T-helper 1 cell (primary cell): Measurements from ENCODE around the gene IGSF21.
"Not testable (repeated sequence)": the region's sequence is repeated elsewhere in the genome, so short reads cannot be mapped to it uniquely, and the experiment has no call there.

Experiments used
- DNase-seq, 5 donors: peaks; one replicate each; pipeline ENCODE4 v3.0.0-alpha.2; 2012 to 2020

Gene IGSF21

DNA sequence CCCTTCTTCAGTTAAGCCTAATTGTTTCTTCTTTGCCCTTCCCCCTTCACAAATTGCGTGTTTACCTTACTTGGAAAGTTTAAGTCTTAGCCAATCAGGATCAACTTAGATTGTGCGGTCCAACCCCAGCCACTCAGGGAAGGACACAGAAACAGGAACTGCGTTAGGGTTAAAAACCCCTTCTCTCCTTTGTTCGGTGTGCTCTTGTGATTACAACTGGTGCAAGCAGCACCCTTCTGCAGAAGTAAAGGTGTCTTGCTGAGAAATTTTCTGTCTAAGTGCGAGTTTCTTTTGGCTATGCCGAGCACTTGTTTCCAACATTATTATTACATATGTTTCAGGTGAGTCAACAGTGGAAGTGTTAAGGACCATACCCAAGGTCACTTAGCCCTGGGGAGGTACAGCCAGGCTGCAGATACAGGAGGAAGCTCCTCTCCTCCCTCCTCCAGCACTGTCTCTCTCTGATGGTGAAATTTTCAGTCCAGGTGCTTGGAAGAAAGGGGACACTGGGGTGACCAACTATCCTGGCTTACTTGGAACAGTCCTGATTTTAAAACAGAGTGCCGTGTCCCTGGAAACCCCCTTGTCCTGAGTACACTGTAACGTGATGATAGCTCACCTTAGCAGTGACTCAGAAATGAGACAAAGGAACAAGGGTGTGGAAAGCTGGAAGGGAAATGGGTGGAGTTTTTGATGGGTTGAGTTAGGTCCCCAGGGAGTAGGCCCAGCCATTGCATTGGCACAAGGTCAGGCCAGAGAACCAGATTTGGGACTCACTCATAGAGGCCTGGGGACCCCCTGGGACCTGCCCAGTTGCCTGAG, 304.4 kb downstream of the IGSF21 start:
- DNase-seq: no peak

DNA sequence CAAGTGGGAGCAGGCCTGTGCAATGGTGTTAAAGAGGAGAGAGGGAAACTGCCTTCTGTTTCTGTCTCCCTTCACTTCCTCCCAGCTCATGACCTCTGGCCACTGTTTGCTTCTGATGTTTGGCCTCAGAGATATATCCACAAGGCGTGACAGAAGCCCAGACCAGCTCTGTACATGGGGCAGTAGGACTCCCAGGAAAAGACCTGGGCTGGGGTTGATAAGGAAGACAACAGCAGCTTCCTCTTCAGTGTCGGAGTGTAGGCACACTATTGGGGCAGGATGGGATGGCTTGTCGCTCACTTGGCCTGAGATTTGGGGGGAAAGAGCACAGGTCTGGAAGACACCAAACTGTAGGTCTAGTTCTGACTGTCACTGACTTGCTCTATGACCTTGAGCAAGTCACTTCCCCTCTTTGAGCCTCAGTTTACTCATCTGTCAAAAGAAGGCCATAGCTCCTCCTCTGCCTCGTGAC, 305.3 kb downstream of the IGSF21 start:
- DNase-seq: no peak

DNA sequence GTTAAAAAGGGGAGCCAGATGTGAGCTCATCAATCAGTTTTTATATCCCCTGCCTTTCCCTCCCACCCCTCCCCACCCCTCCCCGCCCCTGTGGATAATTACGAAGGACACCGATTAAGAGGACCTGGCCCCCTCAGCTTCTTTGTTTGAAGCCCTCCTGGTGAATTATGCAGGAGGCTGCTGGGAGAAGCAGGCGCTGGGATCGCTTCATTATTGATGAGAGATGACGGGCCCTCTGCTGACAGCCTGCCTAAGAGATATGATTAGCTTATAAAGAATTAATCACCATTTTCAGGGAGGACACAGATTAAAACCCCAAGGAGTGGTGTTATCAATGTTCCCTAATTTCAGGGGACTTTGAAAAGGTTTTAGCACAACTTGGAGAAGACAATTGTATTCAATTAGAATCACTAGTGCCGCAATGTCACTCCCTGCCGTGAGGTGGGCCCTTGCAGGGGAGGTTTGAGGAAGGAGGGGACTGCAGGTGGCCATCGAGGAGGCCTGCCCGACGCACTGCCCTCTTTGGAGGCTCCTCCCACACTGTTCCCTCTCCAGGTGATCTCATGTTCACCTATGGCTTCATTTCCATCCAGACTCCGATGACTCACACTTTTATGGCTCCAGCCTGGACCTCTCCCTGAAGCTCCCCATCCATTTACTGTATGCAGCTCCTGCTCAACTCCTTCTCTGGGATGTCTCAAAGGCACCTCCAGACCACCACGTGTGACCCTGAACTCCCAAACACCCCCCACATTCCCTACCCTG, 306.1 kb downstream of the IGSF21 start:
- no peak for DNase-seq

DNA sequence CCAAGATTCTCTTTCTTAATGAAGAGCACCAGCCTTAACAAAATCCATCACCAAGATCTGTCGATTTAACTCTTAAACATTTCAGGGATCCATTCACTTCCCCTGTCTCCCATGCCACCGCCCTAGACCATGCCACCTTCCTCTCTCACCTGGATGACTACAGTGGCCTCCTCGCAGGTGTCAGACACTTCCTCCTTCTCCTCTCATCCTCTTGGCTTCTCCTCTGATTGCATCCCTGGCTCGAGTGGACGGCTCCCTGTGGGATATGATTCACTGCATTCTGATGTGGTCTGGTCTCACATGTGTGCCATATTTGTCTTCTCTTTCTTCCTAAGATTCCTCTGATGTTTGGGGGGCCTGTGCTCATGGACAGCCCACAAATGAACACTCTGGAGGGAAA, 306.7 kb downstream of the IGSF21 start:
- no peak for DNase-seq

DNA sequence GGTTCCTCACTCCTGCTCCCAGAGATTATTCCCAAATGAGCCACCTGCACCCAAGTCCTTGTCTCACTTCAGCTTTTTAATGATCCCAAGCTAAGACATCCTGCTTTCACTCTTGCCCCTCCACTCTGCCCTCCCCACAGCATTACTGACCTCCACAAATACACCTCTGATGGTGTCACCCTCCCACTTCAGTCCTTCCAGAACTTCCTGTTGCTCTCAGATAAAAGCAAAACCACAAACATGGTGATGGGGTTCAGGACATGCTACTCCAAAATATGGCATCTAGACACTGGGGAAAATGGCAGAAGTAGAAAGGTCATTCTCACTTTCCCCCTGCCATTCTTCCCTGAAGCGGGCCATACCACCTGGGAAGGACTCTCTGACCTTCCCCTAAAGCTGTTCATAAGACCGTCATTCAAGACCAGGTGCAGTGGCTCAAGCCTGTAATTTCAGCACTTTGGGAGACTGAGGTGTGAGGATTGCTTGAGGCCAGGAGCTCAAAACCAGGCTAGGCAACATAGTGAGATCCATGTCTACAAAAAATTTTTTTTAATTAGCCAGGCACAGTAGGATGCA, 307.4 kb downstream of the IGSF21 start:
- DNase-seq: no peak

DNA sequence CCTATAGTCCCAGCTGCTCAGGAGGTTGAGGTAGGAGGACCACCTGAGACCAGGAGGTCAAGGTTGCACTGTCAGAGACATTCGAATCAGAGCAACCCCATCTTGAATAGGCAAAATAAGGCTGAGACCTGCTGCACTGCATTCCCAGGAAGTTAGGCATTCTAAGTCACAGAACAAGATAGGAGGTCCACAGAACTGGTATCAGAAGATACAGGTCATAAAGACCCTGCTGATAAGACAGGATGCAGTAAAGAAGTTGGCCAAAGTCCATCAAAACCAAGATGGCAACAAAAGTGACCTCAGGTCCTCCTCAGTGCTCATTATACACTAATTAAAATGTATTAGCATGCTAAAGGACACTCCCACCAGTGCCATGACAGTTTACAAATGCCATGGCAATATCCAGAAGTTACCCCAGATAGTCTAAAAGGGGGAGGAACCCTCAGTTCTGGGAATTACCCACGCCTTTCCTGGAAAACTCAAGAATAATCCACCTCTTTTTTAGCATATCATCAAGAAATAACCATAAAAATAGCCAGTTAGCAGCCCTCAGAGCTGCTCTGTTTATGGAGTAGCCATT, 307.9 kb downstream of the IGSF21 start:
- DNase-seq: no peak

DNA sequence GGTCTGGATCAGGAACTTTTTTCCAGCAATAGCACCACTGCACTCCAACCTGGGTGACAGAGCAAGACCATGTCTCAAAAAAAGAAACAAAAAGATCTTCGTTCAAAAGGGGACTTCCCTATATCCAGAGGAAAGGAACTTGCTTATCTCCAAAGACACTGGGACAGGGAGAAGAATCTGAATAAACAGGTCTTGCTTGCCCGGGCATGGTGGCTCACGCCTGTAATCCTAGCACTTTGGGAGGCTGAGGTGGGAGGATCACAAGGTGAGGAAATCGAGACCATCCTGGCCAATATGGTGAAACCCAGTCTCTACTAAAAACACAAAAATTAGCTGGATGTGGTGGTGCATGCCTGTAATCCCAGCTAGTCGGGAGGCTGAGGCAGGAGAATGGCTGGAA, 308.5 kb downstream of the IGSF21 start:
- DNase-seq: not testable (repeated sequence)

DNA sequence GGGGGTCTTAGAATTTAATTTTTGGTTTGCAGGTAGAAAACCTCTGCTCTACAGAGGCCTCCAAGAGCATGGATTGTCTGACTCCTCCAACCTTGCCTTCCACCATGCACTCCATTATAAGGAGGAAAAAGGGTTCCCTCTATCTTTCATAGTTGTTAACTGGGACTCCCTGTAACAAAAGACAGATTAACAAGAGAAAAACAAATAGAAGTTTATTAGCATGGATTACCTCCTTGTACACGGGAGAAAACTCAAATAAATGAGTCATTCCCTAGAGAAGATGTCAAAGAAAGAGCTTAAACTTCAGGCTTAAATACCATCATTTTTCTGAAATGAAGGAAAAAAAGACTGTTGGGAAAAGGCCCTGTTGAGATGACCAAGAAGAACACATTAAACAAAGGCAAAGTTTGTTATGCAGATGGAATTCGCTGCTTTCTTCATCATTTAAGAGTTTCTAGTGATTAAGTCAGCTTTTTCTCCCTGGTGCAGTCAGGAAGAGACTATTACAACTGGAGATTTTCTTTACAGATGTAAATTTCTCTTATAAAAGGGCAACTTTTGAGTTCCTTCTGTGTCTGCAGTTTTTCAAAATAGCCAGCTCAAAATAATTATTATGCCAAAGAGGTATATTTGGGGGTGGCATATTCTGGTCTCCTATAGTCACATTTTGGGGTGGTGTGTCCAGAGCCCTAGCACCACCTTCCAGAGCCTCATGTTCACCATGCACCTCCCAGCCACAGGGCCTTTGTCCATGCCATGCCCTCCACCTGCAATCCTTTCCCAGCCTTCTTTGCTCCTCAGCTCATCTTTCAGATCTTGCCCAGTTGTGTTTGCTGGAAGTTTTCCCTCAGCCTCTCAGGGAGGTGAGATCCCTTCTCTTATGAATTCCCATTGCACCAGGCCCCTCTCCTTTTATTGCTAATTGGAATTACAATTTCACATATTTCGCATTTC, 310.0 kb downstream of the IGSF21 start:
- DNase-seq: no peak

DNA sequence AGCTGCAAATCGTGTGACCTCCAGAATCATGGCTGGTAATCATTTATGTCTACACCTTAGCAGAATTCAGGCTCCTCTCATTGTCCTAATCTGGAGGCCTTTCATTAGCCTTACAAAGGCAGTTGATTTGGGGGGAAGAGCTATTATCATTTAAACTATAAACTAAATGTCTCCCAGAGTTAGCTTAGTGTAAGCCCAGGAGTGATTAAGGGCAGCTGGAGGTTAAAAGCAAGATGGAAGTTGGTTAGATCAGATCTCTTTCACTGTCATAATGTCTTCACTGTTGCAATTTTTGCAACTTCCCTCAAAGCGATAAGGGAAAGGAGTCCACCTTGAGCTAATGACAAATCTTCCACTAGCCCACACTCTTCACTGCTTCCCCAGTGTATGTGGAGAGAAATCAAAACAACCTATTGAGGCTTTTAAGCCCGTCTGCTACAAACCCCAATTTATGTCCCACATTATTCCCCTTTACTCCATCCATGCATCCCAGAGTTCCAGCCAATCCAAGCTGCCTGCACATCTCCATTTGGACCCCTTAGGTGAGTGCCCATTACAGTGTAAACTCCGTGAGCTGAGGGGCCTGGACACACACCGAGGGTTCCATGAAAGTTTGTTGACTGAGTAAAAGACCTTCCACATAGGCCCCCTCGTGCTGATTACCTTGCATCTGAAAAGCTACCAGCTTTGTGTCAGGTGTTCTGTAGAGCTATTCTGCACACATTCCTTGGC, 311.7 kb downstream of the IGSF21 start:
- no peak for DNase-seq

DNA sequence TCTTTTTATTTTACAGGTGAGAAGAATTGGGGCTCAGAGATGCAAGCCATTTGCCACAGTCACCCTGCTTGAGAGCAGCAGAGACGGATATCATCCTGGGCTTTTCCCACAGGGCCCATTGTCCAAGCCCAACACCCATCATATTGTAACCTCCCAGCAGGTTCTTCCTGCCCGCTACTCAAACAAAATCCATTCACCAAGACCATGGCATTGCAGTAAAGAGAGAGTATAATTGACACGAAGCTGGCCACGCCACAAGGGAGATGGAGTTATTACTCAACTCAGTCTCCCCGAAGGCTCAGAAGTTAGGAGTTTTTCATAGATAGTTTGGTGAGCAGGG, 312.2 kb downstream of the IGSF21 start:
- DNase-seq: no peak

DNA sequence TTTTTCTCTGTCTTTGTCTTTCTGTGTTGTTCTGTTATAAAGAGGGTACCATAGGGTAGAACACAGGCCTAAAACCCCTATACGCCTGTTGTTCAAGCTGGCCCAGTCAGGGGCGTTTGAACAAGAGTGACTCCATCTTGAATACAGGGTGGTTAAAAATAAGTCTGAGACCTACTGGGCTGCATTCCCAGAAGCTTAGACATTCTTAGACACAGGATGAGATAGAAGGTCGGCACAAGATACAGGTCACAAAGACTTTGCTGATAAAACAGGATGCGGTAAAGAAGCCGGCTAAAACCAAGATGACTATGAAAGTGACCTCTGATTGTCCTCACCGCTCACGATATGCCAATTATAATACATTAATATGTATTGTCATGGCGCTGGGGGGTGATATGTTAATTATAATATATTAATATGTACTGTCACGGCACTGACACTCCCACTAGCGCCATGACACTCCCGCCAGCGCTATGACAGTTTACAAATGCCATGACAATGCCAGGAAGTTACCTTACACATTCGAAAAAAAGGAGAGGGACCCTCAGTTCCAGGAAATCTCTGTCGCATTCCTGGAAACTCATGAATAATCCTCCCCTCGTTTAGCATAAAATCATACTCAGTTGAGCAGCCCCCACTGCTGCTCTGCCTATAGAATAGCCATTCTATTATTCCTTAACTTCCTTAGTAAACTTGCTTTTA, 314.6 kb downstream of the IGSF21 start:
- no peak for DNase-seq

DNA sequence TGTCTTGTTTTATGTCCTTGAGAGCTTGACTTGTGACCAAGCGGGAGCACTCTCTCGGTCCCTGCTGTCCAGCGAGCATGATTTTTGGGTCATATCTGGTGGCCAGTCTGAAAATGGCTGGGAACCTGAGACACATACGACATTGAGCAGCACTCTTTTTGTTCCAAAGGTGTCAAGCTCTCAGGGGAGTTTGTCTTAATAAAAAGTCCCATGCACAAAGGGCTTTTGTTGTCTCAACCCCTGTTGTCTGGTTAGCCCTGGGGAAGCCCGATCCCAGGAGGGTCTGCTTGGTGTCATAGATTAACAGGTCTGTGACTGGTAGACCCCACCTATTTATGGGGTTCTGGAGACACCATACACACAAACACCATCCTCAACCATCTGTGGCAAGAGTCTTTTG, 315.4 kb downstream of the IGSF21 start:
- DNase-seq: no peak

DNA sequence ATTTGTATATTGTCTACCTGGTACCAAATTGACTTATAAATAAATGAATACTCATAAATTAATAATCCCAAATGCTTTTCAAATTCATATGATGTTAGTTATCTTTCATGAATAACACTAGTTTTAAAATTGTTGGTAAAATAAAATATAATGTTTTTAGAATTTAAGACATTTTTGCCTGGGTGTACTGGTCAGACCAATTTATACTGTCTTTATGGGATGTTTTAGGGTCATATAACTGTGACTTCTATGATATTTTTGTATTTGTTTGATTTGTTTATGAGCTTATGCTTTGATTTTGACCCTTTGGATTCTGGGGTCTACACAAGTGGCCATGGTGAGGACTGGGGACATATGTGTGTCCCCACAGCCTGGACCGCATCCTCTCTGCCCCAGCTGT, 319.0 kb downstream of the IGSF21 start:
- no peak for DNase-seq
